ENCODE results near the gene SH2D2A. TPM values are rescaled to one million over a fixed set of nuclear protein-coding genes. Genes with fewer than 3 reads are reported as not detected.
A peak's percentile ranks its signal among the peaks of the same experiment; 100 is the strongest.

SH2D2A gene
- total and polyA plus RNA-seq, 2 experiments from 2014 or later = 0.43 TPM; not detected in 1

DNA sequence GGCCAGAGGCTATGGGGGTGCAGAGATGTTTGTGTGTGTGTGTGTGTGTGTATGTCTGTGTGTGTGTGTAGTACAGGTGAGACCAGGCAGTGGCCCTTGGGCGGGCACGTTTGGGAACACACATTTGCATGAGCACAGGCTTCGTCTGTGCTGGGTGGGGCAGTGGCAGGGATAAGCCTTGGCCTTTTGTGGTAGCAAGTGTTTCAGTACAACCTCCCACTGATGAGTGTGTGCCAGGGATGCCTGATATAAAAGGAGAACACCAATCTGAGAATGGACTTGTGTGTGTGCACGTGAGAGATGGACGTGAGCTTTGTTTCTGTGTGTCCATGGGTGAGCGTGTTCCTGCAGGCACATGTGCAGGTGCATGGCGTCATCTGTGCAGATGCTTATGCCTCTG, 47.0 kb upstream of the SH2D2A start:
- TF ChIP-seq EZH2 (IDR thresholded peaks at IDR 0.05; ENCODE audit: insufficient read depth, poor library complexity, severe bottlenecking) = no peak
- no peak for TF ChIP-seq EZH2phosphoT487 (IDR thresholded peaks at IDR 0.05; ENCODE audit: insufficient read depth, low read depth)
- no peaks in the 10 kb centered on the region for H3K9me2 ChIP-seq (ENCODE audit: insufficient read depth)
- no peak overlapping the region for H3K4me3 ChIP-seq
- H3K4me1 ChIP-seq (ENCODE audit: insufficient read depth) = 0 out of 2 replicates have a peak, but pooled peaks cover 3% of the 10 kb centered on the region
- in situ Hi-C loops (cut with MboI) = no loop called here
- no peak overlapping the region for H3K27ac ChIP-seq
- H3K9me3 ChIP-seq (ENCODE audit: low read depth) = no peaks in the 10 kb centered on the region
- H3K36me3 ChIP-seq (ENCODE audit: low read depth) = no peaks in the 10 kb centered on the region
- peaks cover 13% of the 10 kb centered on the region for H3K27me3 ChIP-seq (replicated peaks; ENCODE audit: insufficient read depth)
- no peak for DNase-seq
- no peaks in the 10 kb centered on the region for H3F3A ChIP-seq (ENCODE audit: insufficient read depth)
- H3K9ac ChIP-seq = no peak overlapping the region
- no peak overlapping the region for H3K4me2 ChIP-seq (ENCODE audit: unreplicated experiment)
- WGBS, 2 experiments (ENCODE audit: low coverage in 1 of 2, low lambda C conversion rate in 2 of 2, missing lambda C conversion rate in 2 of 2) = 70 to 81% methylated on average over 7 of the region's 7 CpGs
- H2AFZ ChIP-seq = no peak overlapping the region
- H3K79me2 ChIP-seq (ENCODE audit: insufficient read depth) = no peaks in the 10 kb centered on the region
- no peaks in the 10 kb centered on the region for H4K20me1 ChIP-seq (ENCODE audit: insufficient read depth)

DNA sequence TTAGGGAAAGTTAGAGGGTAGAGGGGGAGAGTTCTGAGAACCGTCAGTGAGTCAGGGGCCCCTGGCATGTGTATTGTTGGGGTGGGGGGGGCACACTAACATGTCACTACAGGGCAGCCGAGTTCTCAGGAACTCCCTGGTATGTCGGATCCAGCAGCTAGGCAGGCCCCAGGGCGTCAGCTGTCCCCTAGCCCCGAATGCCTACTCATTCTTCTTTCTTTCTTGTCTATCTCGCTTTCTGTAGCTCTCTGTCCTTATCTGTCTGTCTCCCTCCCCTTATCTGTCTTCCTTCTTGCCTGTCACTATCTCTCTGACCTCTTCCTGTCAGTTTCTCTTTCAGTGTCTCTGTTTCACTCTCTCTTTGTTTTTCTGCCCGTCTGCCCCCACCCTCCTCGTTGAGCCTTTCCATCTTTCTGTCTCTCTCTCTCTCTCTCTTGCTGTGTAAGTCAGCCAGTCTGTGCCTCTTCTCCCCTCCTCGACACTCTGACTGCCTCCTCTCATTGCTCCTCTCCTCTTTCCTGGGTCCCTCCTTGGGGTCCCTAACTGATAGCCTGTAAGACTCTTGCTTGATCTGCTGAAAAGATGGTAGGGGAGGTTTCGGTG, 46.5 kb upstream of the SH2D2A start:
- Histone ChIP-seq H3K27me3 (replicated peaks; ENCODE audit: insufficient read depth) (peaks cover 13% of the 10 kb centered on the region), H3K4me2 (ENCODE audit: unreplicated experiment) (no peak overlapping the region), H3K36me3 (ENCODE audit: low read depth) (no peaks in the 10 kb centered on the region), H3K4me3 (no peak overlapping the region), H3K4me1 (ENCODE audit: insufficient read depth) (0 out of 2 replicates have a peak, but pooled peaks cover 3% of the 10 kb centered on the region), H3K9me2 (ENCODE audit: insufficient read depth) (no peaks in the 10 kb centered on the region), H3K9ac (no peak overlapping the region), H3K79me2 (ENCODE audit: insufficient read depth) (no peaks in the 10 kb centered on the region), H2AFZ (no peak overlapping the region), H3F3A (ENCODE audit: insufficient read depth) (no peaks in the 10 kb centered on the region), H3K9me3 (ENCODE audit: low read depth) (no peaks in the 10 kb centered on the region), H4K20me1 (ENCODE audit: insufficient read depth) (no peaks in the 10 kb centered on the region), H3K27ac (no peak overlapping the region)
- TF ChIP-seq EZH2 (IDR thresholded peaks at IDR 0.05; ENCODE audit: insufficient read depth, poor library complexity, severe bottlenecking) = no peak
- no peak for TF ChIP-seq EZH2phosphoT487 (IDR thresholded peaks at IDR 0.05; ENCODE audit: insufficient read depth, low read depth)
- in situ Hi-C loops (cut with MboI) = no loop called here
- no peak for DNase-seq
- WGBS, 2 experiments (ENCODE audit: low coverage in 1 of 2, low lambda C conversion rate in 2 of 2, missing lambda C conversion rate in 2 of 2) = 78 to 85% methylated on average over 10 of the region's 10 CpGs

DNA sequence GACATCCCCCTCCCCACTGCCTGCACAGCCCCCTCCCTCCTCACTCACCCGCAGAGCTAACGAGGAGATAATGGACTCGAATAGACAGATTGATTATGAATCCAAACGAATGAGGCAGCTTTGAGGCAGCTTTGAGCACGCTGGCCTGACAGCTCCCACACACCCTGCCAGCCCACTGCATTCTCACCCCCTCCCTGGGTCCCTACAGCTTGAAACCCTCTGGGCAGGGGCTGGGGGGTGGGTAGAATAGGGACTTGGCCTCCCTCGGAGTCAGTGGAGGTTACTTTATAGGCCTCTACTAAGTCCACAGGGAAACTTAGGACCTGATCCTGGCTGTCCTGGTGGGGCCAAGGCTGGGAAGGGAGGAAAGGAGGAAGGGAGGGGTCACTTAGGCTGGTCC, 45.9 kb upstream of the SH2D2A start:
- H3K27me3 ChIP-seq (replicated peaks; ENCODE audit: insufficient read depth) = peaks cover 17% of the 10 kb centered on the region
- H3K27ac ChIP-seq = no peak overlapping the region
- H3K79me2 ChIP-seq (ENCODE audit: insufficient read depth) = no peaks in the 10 kb centered on the region
- DNase-seq = no peak
- H3K4me3 ChIP-seq = no peak overlapping the region
- no peak overlapping the region for H3K4me2 ChIP-seq (ENCODE audit: unreplicated experiment)
- H3K9me3 ChIP-seq (ENCODE audit: low read depth) = no peaks in the 10 kb centered on the region
- no peaks in the 10 kb centered on the region for H4K20me1 ChIP-seq (ENCODE audit: insufficient read depth)
- no peak overlapping the region for H2AFZ ChIP-seq
- H3K9me2 ChIP-seq (ENCODE audit: insufficient read depth) = no peaks in the 10 kb centered on the region
- 79 to 83% methylated on average over 6 of the region's 6 CpGs for WGBS, 2 experiments (ENCODE audit: low coverage in 1 of 2, low lambda C conversion rate in 2 of 2, missing lambda C conversion rate in 2 of 2)
- 0 out of 2 replicates have a peak, but pooled peaks cover 3% of the 10 kb centered on the region for H3K4me1 ChIP-seq (ENCODE audit: insufficient read depth)
- no peaks in the 10 kb centered on the region for H3F3A ChIP-seq (ENCODE audit: insufficient read depth)
- no peak for TF ChIP-seq EZH2phosphoT487 (IDR thresholded peaks at IDR 0.05; ENCODE audit: insufficient read depth, low read depth)
- TF ChIP-seq EZH2 (IDR thresholded peaks at IDR 0.05; ENCODE audit: insufficient read depth, poor library complexity, severe bottlenecking) = no peak
- in situ Hi-C loops (cut with MboI) = no loop called here
- no peaks in the 10 kb centered on the region for H3K36me3 ChIP-seq (ENCODE audit: low read depth)
- no peak overlapping the region for H3K9ac ChIP-seq

DNA sequence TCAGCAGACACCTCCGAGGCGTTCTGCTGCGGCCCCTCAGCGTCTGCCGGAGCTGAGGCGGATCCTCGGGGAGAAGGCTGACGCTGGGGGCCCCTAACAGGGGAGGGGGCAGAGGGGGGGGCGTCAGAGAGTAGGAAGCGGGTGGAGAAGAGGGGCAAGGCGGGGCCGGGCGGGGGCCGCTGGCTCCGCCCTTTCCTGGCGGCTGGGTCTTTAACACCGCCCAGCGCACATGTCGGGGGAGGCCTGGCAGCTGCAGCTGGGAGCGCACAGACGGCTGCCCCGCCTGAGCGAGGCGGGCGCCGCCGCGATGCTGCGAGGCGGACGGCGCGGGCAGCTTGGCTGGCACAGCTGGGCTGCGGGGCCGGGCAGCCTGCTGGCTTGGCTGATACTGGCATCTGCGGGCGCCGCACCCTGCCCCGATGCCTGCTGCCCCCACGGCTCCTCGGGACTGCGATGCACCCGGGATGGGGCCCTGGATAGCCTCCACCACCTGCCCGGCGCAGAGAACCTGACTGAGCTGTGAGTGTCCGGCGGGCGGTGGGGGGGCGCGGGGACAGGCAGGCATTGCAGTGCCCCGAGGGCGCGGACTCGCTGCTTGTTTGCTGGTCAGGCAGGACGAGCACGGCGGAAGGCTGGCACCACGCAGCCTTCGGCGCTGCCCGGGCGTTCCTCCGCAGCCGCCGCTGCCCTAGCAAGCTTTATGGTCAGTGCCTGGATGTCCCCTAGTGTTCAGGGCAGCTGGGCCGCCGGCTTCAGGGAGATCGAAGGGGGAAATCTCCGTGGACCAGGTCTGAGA, 44.2 kb upstream of the SH2D2A start, which contains the start of gene NTRK1:
TSS of gene NTRK1 (plus strand) at position 238 of the 796 bp plus-strand sequence. CDS start at position 308, 70 bp downstream.
- H3K9me2 ChIP-seq (ENCODE audit: insufficient read depth) = no peaks in the 10 kb centered on the region
- H3K4me2 ChIP-seq (ENCODE audit: unreplicated experiment) = peak within 1 kb of the TSS; percentile 82
- H3K36me3 ChIP-seq (ENCODE audit: low read depth) = no peaks in the 10 kb centered on the region
- peak within 1 kb of the TSS; percentile 65 for H2AFZ ChIP-seq
- H3K4me3 ChIP-seq = peak within 1 kb of the TSS; percentile 68
- H3K27me3 ChIP-seq (replicated peaks; ENCODE audit: insufficient read depth) = peaks cover 18% of the 10 kb centered on the region
- no peaks in the 10 kb centered on the region for H3K79me2 ChIP-seq (ENCODE audit: insufficient read depth)
- peak; percentile 61 for DNase-seq
- H4K20me1 ChIP-seq (ENCODE audit: insufficient read depth) = no peaks in the 10 kb centered on the region
- no peaks in the 10 kb centered on the region for H3F3A ChIP-seq (ENCODE audit: insufficient read depth)
- in situ Hi-C loops (cut with MboI) = no loop called here
- 0 out of 2 replicates have a peak, but pooled peaks cover 3% of the 10 kb centered on the region for H3K4me1 ChIP-seq (ENCODE audit: insufficient read depth)
- no peak for TF ChIP-seq EZH2phosphoT487 (IDR thresholded peaks at IDR 0.05; ENCODE audit: insufficient read depth, low read depth)
- no peak for TF ChIP-seq EZH2 (IDR thresholded peaks at IDR 0.05; ENCODE audit: insufficient read depth, poor library complexity, severe bottlenecking)
- H3K9me3 ChIP-seq (ENCODE audit: low read depth) = no peaks in the 10 kb centered on the region
- H3K9ac ChIP-seq = no peak within 1 kb of the TSS
- WGBS, 2 experiments (ENCODE audit: low coverage in 1 of 2, low lambda C conversion rate in 2 of 2, missing lambda C conversion rate in 2 of 2) = 6 to 8% methylated on average over 43 to 69 of the region's 69 CpGs
- H3K27ac ChIP-seq = no peak within 1 kb of the TSS
